Gastrocnemius medialis (tissue), 4 donors: ENCODE measurements around the gene ZNF408. TPM values are rescaled to one million over a fixed set of nuclear protein-coding genes. Genes with fewer than 3 reads are reported as not detected.

ENCODE experiments used
- ATAC-seq, 2 donors: fragments of 150-250 bp; one replicate each; pipeline ENCODE4 v1.9.1; 2016
- DNase-seq, 2 donors: peaks; one replicate each; pipeline ENCODE4 v3.0.0-alpha.2; 2019
- H3K27ac ChIP-seq, 4 donors: fragments of 200-600 bp; sonication (generic); 1 replicate in 1 of 4; 2 replicates in 3 of 4; pipeline ENCODE4 v1.5.1; 2016 to 2018; ENCODE audit warnings: mild to moderate bottlenecking in 2 of 4, moderate library complexity in 1 of 4
- H3K27me3 ChIP-seq, 3 donors: fragments of 200-600 bp; sonication (generic) in 2 of 3; 1 replicate in 1 of 3; 2 replicates in 2 of 3; pipeline versions ENCODE4 v1.5.1 to v1.6.0; 2016 to 2019; ENCODE audit warnings: mild to moderate bottlenecking in 1 of 3, moderate library complexity in 1 of 3
- H3K36me3 ChIP-seq, 2 donors: fragments of 200-600 bp; sonication (generic) in 1 of 2; one replicate each; pipeline ENCODE4 v1.5.1; 2017 to 2018
- H3K4me1 ChIP-seq, 2 donors: fragments of 200-600 bp; sonication (generic) in 1 of 2; one replicate each; pipeline ENCODE4 v1.5.1; 2016 to 2017; ENCODE audit warnings: mild to moderate bottlenecking in 2 of 2
- H3K4me3 ChIP-seq, 4 donors: fragments of 200-600 bp; sonication (generic) in 3 of 4; 1 replicate in 1 of 4; 2 replicates in 3 of 4; pipeline ENCODE4 v1.5.1; 2016 to 2019; ENCODE audit warnings: mild to moderate bottlenecking in 2 of 4
- H3K9me3 ChIP-seq, 3 donors: fragments of 200-600 bp; sonication (generic) in 2 of 3; 1 replicate in 1 of 3; 2 replicates in 2 of 3; pipeline ENCODE4 v1.5.1; 2016 to 2019
- POLR2A ChIP-seq, 2 donors: fragments of 450-650 bp; IDR thresholded peaks; one replicate each; pipeline ENCODE4 v1.6.1; 2017; ENCODE audit warnings: antibody characterized with exemption in 2 of 2, mild to moderate bottlenecking in 2 of 2, moderate library complexity in 2 of 2
- in situ Hi-C, 4 donors: fragments of 200-750 bp; cut with MboI; loops; one replicate each; pipeline versions ENCODE4 v1.15.0 to v1.8.0; 2017; ENCODE audit warnings: low sequenced_read_pairs in 4 of 4
- intact Hi-C: fragments of 100-400 bp; cut with DNase I; formaldehyde crosslinking; loops from one replicate; pipeline ENCODE4 v1.15.1; 2023; ENCODE audit warnings: low total_unique reads
- total RNA-seq, 4 donors: library from RNA; depleted of rRNA; stranded (reverse); fragments of >200 nt; gene quantifications; one replicate each; pipeline versions ENCODE4 v1.1.0 to v1.2.3, GENCODE V29; 2016
- TF ChIP-seq, protein P1 (sequence below), 5 experiments: fragments of 450-650 bp in 3 of 5; fragments of 200-600 bp in 2 of 5; sonication (generic) in 2 of 5; IDR thresholded peaks in 4 of 5; conservative IDR thresholded peaks in 1 of 5; 1 replicate in 4 of 5; 2 replicates in 1 of 5; pipeline ENCODE4 v1.5.1; 2016 to 2019; ENCODE audit warnings: antibody characterized with exemption in 5 of 5, mild to moderate bottlenecking in 3 of 5, moderate library complexity in 3 of 5

Gene ZNF408
- total RNA-seq, 4 donors from 2014 or later = 17.7 to 25.2 (median 19.3) TPM

DNA sequence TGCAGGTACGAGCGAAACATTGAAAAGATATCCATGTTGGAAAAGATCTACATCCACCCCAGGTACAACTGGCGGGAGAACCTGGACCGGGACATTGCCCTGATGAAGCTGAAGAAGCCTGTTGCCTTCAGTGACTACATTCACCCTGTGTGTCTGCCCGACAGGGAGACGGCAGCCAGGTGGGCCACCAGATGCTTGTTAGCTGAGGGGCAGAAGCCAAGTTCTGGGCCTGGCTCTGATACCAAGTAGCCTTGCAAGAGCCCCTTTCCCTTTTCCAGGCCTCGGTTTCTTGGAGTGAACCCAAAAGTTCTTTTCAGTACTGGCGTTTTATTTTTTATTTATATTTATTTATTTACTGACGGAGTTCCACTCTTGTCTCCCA is 27.8 kb downstream of the ZNF408 start:
- in situ Hi-C loops (no loop called here), intact Hi-C loops (no loop called here)
- Histone ChIP-seq H3K9me3 (no peaks in the 10 kb centered on the region), H3K27ac (no peak overlapping the region), H3K4me3 (no peak overlapping the region), H3K4me1 (no peaks in the 10 kb centered on the region), H3K27me3 (no peaks in the 10 kb centered on the region), H3K36me3 (no peaks in the 10 kb centered on the region)
- ATAC-seq = no peak
- no peak for DNase-seq
- TF ChIP-seq POLR2A (IDR thresholded peaks at IDR 0.05) = no peak
- TF ChIP-seq, protein P1, sequence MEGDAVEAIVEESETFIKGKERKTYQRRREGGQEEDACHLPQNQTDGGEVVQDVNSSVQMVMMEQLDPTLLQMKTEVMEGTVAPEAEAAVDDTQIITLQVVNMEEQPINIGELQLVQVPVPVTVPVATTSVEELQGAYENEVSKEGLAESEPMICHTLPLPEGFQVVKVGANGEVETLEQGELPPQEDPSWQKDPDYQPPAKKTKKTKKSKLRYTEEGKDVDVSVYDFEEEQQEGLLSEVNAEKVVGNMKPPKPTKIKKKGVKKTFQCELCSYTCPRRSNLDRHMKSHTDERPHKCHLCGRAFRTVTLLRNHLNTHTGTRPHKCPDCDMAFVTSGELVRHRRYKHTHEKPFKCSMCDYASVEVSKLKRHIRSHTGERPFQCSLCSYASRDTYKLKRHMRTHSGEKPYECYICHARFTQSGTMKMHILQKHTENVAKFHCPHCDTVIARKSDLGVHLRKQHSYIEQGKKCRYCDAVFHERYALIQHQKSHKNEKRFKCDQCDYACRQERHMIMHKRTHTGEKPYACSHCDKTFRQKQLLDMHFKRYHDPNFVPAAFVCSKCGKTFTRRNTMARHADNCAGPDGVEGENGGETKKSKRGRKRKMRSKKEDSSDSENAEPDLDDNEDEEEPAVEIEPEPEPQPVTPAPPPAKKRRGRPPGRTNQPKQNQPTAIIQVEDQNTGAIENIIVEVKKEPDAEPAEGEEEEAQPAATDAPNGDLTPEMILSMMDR (IDR thresholded peaks at IDR 0.05 in 4 of 5, conservative IDR thresholded peaks at IDR 0.05 in 1 of 5) = no peak

DNA sequence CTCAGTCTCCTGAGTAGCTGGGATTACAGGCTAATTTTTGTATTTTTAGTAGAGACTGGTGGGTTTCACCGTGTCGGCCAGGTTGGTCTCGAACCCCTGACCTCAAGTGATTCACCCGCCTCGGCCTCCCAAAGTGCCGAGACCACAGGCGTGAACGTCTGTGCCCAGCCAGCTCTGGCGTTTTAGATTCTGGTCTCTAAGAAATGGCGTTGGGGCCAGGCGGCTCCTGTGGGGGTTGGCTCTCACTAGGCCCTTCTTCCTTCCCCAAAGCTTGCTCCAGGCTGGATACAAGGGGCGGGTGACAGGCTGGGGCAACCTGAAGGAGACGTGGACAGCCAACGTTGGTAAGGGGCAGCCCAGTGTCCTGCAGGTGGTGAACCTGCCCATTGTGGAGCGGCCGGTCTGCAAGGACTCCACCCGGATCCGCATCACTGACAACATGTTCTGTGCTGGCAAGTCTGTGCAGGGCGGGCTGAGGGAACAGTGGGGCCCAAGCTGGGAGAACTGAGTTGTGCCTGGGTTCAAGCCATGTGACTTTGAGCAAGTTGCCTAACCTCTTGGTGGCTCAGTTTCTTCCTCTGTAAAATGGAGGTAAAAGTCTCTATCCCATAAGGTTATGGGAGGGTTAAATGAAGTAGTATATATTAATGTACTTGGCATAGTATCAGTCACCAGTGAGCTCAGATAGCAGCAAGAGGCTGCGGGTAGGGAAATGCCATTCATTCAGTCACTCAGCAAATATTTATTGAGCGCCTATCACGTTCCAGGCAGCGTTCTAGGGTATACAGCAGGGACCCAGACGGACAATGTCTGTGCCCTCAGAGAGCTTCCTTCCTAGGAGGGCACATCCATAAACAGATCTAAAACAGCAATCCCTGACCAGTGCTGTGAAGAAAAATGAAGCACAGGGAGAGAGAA is 28.5 kb downstream of the ZNF408 start:
- Histone ChIP-seq H3K27me3 (no peaks in the 10 kb centered on the region), H3K4me1 (no peaks in the 10 kb centered on the region), H3K4me3 (no peak overlapping the region), H3K36me3 (no peaks in the 10 kb centered on the region), H3K27ac (no peak overlapping the region), H3K9me3 (no peaks in the 10 kb centered on the region)
- intact Hi-C loops = no loop called here
- DNase-seq (no peak), ATAC-seq (no peak)
- in situ Hi-C loops = no loop called here
- TF ChIP-seq, protein P1 (IDR thresholded peaks at IDR 0.05 in 4 of 5, conservative IDR thresholded peaks at IDR 0.05 in 1 of 5) = no peak
- no peak for TF ChIP-seq POLR2A (IDR thresholded peaks at IDR 0.05)

DNA sequence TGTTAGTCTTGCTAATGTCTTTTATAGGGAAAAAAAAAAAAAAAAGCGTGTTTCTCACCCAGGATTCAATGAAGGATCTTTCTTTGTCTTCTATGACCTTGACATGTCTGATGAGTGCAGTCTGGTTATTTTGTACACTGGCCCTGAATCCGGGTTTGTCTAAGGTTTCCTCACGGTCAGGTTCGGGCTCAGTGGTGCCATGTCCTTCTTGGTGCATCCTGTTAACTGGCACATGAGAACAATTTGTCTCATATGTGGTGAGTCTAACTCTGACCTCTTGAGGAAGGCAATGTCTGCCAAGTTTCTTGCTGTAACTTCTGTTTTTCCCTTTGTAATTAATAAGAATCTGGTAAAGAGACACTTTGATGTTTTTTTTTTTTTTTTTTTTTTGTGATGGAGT is 30.7 kb downstream of the ZNF408 start:
- DNase-seq (no peak), ATAC-seq (peak in 1 of 2 donors; percentile 52)
- H3K4me3 ChIP-seq = no peak overlapping the region
- in situ Hi-C loops (no loop called here), intact Hi-C loops (no loop called here)
- no peak overlapping the region for H3K27ac ChIP-seq
- TF ChIP-seq, protein P1 (IDR thresholded peaks at IDR 0.05 in 4 of 5, conservative IDR thresholded peaks at IDR 0.05 in 1 of 5) = no peak
- no peak for TF ChIP-seq POLR2A (IDR thresholded peaks at IDR 0.05)
- no peaks in the 10 kb centered on the region for H3K27me3 ChIP-seq
- no peaks in the 10 kb centered on the region for H3K4me1 ChIP-seq
- no peaks in the 10 kb centered on the region for H3K9me3 ChIP-seq
- no peaks in the 10 kb centered on the region for H3K36me3 ChIP-seq

DNA sequence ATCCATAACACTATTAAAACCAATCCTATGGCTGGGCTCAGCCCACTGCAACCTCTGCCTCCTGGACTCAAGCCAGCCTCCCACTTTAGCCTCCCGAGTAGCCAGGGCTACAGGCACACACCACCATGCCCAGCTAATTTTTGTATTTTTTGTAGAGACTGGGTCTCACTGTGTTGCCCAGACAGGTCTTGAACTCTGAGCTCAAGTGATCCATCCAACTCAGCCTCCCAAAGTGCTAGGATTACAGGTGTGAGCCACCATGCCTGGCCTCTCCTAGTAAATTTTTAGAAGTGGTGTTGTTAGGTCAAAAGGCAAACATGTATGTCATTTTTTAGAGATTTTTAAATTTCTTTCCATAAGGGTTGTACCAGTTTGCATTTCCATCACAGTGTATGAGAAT is 32.4 kb downstream of the ZNF408 start:
- no peak overlapping the region for H3K27ac ChIP-seq
- TF ChIP-seq, protein P1 (IDR thresholded peaks at IDR 0.05 in 4 of 5, conservative IDR thresholded peaks at IDR 0.05 in 1 of 5) = no peak
- no peak for TF ChIP-seq POLR2A (IDR thresholded peaks at IDR 0.05)
- no peaks in the 10 kb centered on the region for H3K27me3 ChIP-seq
- H3K36me3 ChIP-seq = no peaks in the 10 kb centered on the region
- no peaks in the 10 kb centered on the region for H3K4me1 ChIP-seq
- no peaks in the 10 kb centered on the region for H3K9me3 ChIP-seq
- DNase-seq (no peak), ATAC-seq (no peak)
- intact Hi-C loops (no loop called here), in situ Hi-C loops (no loop called here)
- no peak overlapping the region for H3K4me3 ChIP-seq
